ENCODE data around the gene MMEL1. TPM values are rescaled to one million over a fixed set of nuclear protein-coding genes. Genes with fewer than 3 reads are reported as not detected.

Gene MMEL1
- polyA plus RNA-seq, 6 donors from 2014 or later: 1.0 to 8.5 (median 5.3) TPM; not detected in 1

DNA sequence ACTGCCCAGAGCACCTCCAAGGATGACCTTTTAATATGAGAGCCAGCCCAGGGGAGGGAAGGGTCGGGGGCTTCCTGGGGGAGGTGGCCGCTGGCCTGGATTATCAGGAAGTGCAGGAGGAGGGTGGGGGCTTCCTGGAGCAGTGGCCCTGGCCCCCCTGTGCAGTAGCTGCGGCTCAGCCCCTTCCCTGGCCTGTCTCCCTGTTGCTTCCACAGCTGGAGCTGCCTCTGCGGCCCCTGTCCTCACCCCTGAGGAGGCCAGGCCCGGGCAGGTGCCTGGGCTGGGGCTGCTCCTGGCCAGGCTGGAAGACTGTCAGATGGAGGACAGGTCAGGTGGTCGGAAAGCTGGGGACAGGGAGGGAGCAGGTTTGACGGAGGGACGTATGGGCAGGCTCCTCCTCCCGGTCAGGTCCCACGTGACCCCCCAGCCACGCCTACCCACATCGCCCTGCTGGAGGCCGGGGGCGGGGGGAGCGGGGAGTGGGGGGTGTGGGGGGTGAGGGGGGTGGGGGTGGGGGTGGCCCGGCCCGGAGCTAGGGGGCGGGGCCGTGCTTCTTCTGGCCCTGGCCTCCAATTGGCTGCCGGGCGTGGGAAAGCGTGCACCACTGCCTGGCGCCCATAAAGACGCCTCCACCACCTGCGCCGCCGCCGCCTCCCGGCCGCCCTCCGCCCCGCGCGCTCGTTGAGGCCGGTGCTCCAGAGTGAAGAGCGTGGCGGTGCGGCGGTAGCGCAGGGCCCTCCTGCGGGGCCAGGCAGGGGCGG lies 86.9 kb downstream of the MMEL1 start:
- DNase-seq: peak; percentile 88
- peak overlapping the region in 5 of 6 donors; percentile 95 to 99 (median 99) for H3K27ac Mint-ChIP-seq
- H3K4me3 Mint-ChIP-seq: peak overlapping the region; percentile 83 to 97 (median 92)
- no peaks in the 10 kb centered on the region for H3K36me3 Mint-ChIP-seq
- no peaks in the 10 kb centered on the region for H3K9me3 Mint-ChIP-seq
- ATAC-seq (ENCODE audit: low read depth in 2 of 2): peak; percentile 49 to 58
- H3K27me3 Mint-ChIP-seq: peaks cover 0 to 5% (median 0%) of the 10 kb centered on the region in 3 donors
- peaks cover 11 to 34% (median 27%) of the 10 kb centered on the region in 3 donors for H3K4me1 Mint-ChIP-seq

DNA sequence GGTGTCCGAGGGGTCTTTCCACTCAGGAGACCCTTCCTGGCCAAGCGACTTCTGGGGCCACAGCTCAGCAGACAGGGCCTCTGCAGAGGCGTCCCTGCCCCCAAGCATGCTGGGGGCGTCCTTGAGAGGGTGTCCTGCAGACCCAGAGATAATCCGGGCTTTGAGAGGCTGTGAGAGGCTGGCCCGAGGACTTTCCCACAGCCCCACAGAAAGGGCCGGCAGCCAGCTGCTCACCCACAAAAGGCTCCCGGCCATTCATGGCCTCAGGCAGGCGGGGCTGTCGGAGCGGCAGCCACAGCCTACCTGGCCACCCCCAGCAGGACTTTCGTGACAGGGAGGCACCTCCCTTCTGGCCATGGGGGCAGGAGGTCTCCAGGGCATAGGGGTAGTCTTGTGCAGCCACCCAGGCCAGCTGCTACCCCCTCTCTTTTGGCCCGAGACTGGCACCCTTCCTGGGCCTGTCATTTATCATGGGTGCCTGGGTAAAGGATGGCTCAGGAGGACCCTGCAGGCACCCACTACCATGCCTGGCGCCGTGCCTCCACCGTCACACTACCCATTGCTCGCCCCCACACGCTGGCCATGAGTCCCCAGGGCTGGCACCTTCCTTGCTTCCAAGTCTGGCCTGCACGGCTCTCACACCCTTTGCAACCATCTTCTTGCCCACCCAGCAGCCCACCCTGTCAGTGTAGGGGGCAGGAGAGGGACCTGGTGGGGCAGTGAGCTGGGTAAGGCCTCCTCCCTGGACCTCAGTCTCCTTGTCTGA lies 87.8 kb downstream of the MMEL1 start:
- Mint-ChIP-seq H3K27ac (peak overlapping the region in 2 of 6 donors; percentile 34 to 97), H3K4me1 (peaks cover 9 to 26% (median 23%) of the 10 kb centered on the region in 3 donors), H3K4me3 (peak overlapping the region in 3 of 8 donors; percentile 35 to 90 (median 87)), H3K27me3 (peaks cover 0 to 5% (median 0%) of the 10 kb centered on the region in 3 donors), H3K9me3 (no peaks in the 10 kb centered on the region), H3K36me3 (no peaks in the 10 kb centered on the region)
- DNase-seq: no peak
- no peak for ATAC-seq (ENCODE audit: low read depth in 2 of 2)

DNA sequence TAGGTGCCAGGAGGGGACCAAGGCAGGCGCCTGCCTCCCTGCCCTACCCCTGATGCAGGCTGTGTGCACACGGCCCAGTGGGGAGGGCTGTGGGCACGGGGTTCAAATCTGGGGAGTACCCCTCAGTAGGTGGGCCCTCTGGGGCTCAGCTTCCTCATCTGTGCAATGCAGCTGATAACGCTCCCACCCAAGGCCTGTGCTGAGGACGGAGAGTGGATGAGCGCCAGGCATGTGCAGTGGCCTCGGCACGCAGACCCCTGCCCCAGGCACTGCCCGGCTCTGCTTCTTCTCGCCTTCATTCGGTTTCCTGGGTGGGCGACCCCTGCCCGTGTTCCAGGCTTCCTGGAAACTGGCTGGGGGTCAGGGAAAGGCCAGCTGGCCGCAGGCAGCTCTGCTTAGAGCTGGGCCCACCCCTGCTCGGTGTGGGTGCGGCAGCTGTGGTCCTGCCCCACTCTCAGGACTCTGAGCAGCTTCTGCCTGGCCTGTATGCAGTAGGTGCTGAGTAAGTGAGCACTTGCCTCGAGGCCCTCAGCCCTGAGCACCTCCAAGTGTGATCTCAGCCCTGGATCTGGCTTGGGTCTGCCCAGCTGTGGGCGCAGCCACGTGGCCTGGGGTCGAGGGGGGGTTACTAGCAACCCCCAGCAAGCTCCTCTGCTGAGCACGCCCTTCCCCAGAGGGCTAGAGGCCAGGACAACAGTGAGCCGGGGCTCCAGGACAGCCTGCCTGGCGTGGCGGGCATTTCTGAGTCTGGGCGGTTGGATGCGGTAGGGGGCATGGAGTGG lies 88.5 kb downstream of the MMEL1 start:
- Mint-ChIP-seq H3K4me1 (peaks cover 5 to 20% (median 18%) of the 10 kb centered on the region in 3 donors), H3K27me3 (peaks cover 0 to 5% (median 0%) of the 10 kb centered on the region in 3 donors), H3K9me3 (no peaks in the 10 kb centered on the region), H3K36me3 (no peaks in the 10 kb centered on the region), H3K27ac (peak overlapping the region in 1 of 6 donors; percentile 34), H3K4me3 (no peak overlapping the region)
- DNase-seq (no peak), ATAC-seq (ENCODE audit: low read depth in 2 of 2) (no peak)

DNA sequence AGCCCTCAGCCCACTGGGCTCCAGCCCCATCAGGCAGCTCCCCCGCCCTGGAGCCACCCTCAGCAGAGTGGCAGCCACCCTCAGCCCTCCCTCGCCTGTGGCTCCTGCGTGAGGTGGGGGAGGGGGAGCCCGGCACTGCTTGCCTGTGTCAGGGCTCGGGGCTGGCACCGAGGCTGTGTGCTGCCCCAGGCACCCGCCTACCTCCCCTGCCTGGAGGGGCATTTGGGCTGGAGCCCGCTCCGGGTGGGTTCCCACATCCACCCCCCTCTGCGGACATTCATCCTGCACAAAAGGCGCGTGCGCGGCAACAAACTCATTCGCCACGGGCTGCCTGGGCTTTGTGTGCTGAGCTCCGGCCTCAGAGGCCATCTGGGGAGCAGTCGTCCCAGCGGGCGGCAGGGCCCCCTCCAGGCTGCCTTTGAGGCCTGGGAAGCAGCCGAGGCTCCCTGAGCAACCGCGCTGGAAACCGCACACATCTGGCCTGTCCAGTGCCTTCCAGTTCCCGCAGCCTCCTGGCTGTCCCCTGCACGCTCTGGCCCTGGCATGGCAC lies 89.2 kb downstream of the MMEL1 start:
- Mint-ChIP-seq H3K4me3 (no peak overlapping the region), H3K36me3 (no peaks in the 10 kb centered on the region), H3K9me3 (no peaks in the 10 kb centered on the region), H3K27ac (no peak overlapping the region), H3K4me1 (peaks cover 5 to 13% (median 13%) of the 10 kb centered on the region in 3 donors), H3K27me3 (peaks cover 0 to 7% (median 0%) of the 10 kb centered on the region in 3 donors)
- no peak for DNase-seq
- no peak for ATAC-seq (ENCODE audit: low read depth in 2 of 2)

DNA sequence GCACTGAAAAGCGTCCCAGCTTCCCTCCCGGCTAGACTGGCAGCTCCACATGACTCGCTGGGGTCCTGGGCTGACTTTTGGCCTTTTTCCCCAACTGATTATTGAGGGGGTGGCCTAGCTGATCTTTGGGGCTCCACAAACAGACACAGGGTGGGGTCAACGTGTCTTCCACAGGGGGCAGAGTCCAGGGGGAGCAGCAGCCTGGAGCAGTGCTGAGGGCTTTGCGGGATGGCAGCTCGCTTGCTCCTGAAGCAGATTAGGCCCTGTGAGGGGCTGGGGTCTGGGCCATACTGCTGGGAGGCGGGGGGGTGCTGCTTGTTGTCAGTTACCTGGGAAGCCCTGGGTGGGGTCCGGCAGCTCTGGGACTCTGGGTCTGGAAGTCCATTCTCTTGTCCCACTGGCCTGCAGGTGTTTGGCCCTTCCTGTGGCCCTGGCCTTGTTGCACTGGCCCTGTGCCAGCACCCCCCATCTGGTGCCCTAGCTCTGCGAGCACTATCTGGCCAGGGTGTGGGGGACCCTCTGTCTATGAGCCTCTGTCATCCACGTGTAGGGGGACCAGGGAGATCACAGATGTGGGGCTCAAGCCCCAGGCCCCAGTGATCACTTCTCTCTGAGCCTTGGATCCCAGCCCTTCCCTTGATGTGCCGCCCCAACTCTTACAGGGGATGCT lies 90.4 kb downstream of the MMEL1 start:
- H3K4me1 Mint-ChIP-seq: peaks cover 2 to 5% (median 3%) of the 10 kb centered on the region in 3 donors
- DNase-seq: no peak
- H3K9me3 Mint-ChIP-seq: no peaks in the 10 kb centered on the region
- H3K27me3 Mint-ChIP-seq: peaks cover 0 to 10% (median 0%) of the 10 kb centered on the region in 3 donors
- H3K4me3 Mint-ChIP-seq: no peak overlapping the region
- no peaks in the 10 kb centered on the region for H3K36me3 Mint-ChIP-seq
- H3K27ac Mint-ChIP-seq: peak overlapping the region in 1 of 6 donors; percentile 63
- ATAC-seq (ENCODE audit: low read depth in 2 of 2): no peak

DNA sequence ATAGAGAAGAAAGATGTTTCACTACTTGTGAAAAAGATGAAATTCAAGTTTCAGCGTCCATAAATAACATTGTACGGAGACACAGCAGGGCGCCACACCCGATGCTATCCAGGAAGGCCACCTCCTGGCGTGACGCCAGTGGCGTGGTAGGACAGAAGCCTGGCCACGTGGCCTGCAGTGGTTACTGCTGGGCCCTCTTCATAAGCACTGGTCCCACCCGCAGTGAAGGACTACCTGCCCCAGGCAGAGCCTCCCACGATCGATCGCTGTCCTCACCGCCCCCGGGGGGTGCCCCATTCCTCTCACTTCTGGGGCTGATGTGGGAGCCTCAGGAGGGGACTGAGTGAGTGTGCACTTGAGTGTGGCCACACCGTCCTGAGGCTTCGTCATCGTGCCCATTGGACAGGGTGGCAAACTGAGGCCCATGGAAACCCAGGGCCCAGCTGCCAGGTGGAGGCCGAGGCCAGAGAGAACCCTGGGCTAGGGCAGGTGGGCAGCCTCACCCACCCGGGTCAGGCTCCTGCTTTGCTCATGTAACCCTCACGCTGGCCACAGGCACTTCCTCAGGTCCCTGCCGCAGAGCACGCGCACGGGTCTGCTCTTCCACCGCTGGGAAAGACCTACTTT lies 91.1 kb downstream of the MMEL1 start:
- no peak for ATAC-seq (ENCODE audit: low read depth in 2 of 2)
- Mint-ChIP-seq H3K27ac (no peak overlapping the region), H3K27me3 (peaks cover 1 to 10% (median 4%) of the 10 kb centered on the region in 3 donors), H3K4me1 (peaks cover 0 to 1% (median 0%) of the 10 kb centered on the region in 3 donors), H3K4me3 (peak overlapping the region in 1 of 8 donors; percentile 10), H3K36me3 (no peaks in the 10 kb centered on the region), H3K9me3 (no peaks in the 10 kb centered on the region)
- no peak for DNase-seq

DNA sequence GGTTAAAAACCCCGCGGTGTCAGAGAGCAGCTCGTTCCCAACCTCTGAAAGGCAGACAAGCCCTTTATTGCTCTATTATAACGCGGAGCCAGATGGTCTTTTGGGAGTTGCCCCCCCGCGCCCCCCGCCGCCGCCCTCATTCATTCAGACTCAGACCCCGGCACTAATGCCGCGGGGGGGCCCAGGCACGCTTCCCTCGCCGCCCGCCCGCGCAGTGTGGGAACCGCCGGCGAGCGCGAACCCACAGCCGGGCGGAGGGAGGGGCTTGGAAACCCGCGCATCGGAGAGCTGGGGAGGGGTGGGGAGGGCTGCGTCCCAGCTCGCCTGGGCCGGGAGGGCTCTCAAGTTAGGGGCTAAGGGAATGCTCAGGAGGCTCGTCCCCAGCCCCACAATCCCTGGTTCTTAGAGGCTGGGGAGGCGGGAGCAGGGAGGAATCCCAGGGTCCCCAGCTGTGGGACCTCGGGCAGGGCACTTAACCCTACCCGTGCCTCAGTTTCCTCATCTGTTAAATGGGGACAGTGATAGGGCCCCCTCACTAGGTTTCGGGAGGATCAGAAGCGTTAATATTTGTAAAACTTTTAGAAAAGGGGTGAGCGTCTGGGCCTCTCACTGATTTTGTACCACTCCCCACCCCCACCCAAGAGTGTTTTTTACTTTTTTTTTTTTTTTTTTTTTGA lies 91.9 kb downstream of the MMEL1 start:
- no peak overlapping the region for H3K27ac Mint-ChIP-seq
- no peak overlapping the region for H3K4me3 Mint-ChIP-seq
- H3K4me1 Mint-ChIP-seq: peaks cover 0 to 2% (median 0%) of the 10 kb centered on the region in 3 donors
- H3K36me3 Mint-ChIP-seq: no peaks in the 10 kb centered on the region
- ATAC-seq (ENCODE audit: low read depth in 2 of 2): no peak
- H3K9me3 Mint-ChIP-seq: no peaks in the 10 kb centered on the region
- DNase-seq: no peak
- peaks cover 8 to 15% (median 9%) of the 10 kb centered on the region in 3 donors for H3K27me3 Mint-ChIP-seq

Other genes with a start within 250 kb of the MMEL1 start
- 1 to 10 TPM in 5 of 6 donors, under 1 TPM in 1; 0.29 to 7.1 (median 6.1) TPM for gene MORN1, start 241.5 kb downstream of the MMEL1 start, polyA plus RNA-seq (ENCODE audit: low read depth in 6 of 6)
- 100 to 1,000 TPM; 116 to 129 (median 121) TPM for gene RER1, start 241.2 kb downstream of the MMEL1 start, polyA plus RNA-seq (ENCODE audit: low read depth in 6 of 6)
- 10 to 100 TPM; 10.7 to 24.1 (median 15.1) TPM for gene PEX10, start 220.5 kb downstream of the MMEL1 start, polyA plus RNA-seq (ENCODE audit: low read depth in 6 of 6)
- 1 to 10 TPM in 5 of 6 donors, under 1 TPM in 1; 0.94 to 2.5 (median 1.6) TPM for gene PLCH2, start 156.7 kb downstream of the MMEL1 start, polyA plus RNA-seq (ENCODE audit: low read depth in 6 of 6)
- gene PANK4, start 106.4 kb downstream of the MMEL1 start, polyA plus RNA-seq (ENCODE audit: low read depth in 6 of 6): 10 to 100 TPM in 3 of 6 donors, 1 to 10 TPM in 3; 8.6 to 22.2 (median 9.9) TPM
- not detected for gene HES5, start 102.8 kb downstream of the MMEL1 start, polyA plus RNA-seq (ENCODE audit: low read depth in 6 of 6)
- gene TNFRSF14, start 76.6 kb downstream of the MMEL1 start, polyA plus RNA-seq (ENCODE audit: low read depth in 6 of 6): 10 to 100 TPM; 40.7 to 75.6 (median 50.4) TPM
- gene PRXL2B, start 46.2 kb downstream of the MMEL1 start, polyA plus RNA-seq (ENCODE audit: low read depth in 6 of 6): 10 to 100 TPM; 11.6 to 18.6 (median 13.7) TPM
- gene TTC34, start 168.7 kb upstream of the MMEL1 start, polyA plus RNA-seq (ENCODE audit: low read depth in 6 of 6): under 1 TPM in 5 of 6 donors, not detected in 1; 0.05 to 0.37 (median 0.21) TPM